Stimulated activated CD4-positive, alpha-beta T cell treated with anti-CD3 and anti-CD28 coated beads, Interleukin-4, amount 100 ng/mL, for 1 hour (primary cell): ENCODE data around the gene GSTP1.
"Not testable (repeated sequence)": the region's sequence is repeated elsewhere in the genome, so short reads cannot be mapped to it uniquely, and the experiment has no call there.

ENCODE experiments used
- DNase-seq: peaks from one replicate; pipeline ENCODE4 v3.0.0-alpha.2; 2020

The GSTP1 gene

GRCh38 chr11:67616431-67617242 is 33.0 kb downstream of the GSTP1 start:
- DNase-seq, result no peak

GRCh38 chr11:67617243-67617953 is 33.8 kb downstream of the GSTP1 start:
- DNase-seq, result no peak

- not testable (repeated sequence) for DNase-seq
These were observed 35.5 kb downstream of the GSTP1 start for GRCh38 chr11:67618901-67619659.

GRCh38 chr11:67619683-67620618 is 36.3 kb downstream of the GSTP1 start:
- not testable (repeated sequence) for DNase-seq

- not testable (repeated sequence) for DNase-seq
These were observed 37.0 kb downstream of the GSTP1 start for GRCh38 chr11:67620621-67621020.

- not testable (repeated sequence) for DNase-seq
These were observed 38.3 kb downstream of the GSTP1 start for GRCh38 chr11:67621928-67622327.

- not testable (repeated sequence) for DNase-seq
These were observed 39.3 kb downstream of the GSTP1 start for GRCh38 chr11:67622905-67623304.

- DNase-seq, result not testable (repeated sequence)
These were observed 40.2 kb downstream of the GSTP1 start for GRCh38 chr11:67623795-67624194.

GRCh38 chr11:67626131-67626833 is 42.7 kb downstream of the GSTP1 start:
- not testable (repeated sequence) for DNase-seq

- DNase-seq, result no peak
These were observed 43.4 kb downstream of the GSTP1 start for GRCh38 chr11:67626970-67627369.

GRCh38 chr11:67627441-67627811 is 43.8 kb downstream of the GSTP1 start:
- DNase-seq, result no peak

GRCh38 chr11:67627812-67628624 is 44.4 kb downstream of the GSTP1 start:
- DNase-seq, result no peak

GRCh38 chr11:67628710-67629385 is 45.2 kb downstream of the GSTP1 start:
- no peak for DNase-seq

- DNase-seq, result peak; percentile 87
These were observed 46.0 kb downstream of the GSTP1 start, which contains the start of gene NUDT8 for GRCh38 chr11:67629386-67630227. Gene NUDT8 (minus strand): TSS chr11:67629937. CDS start chr11:67629911, 26 bp downstream.

GRCh38 chr11:67630228-67630942 is 46.8 kb downstream of the GSTP1 start:
- peak; percentile 97 for DNase-seq

- DNase-seq, result no peak
These were observed 47.3 kb downstream of the GSTP1 start for GRCh38 chr11:67630943-67631331.

GRCh38 chr11:67631411-67631810 is 47.8 kb downstream of the GSTP1 start:
- DNase-seq, result no peak

GRCh38 chr11:67631853-67632174 is 48.2 kb downstream of the GSTP1 start:
- no peak for DNase-seq
